ENCODE results near the gene EML6. TPM values are rescaled to one million over a fixed set of nuclear protein-coding genes. Genes with fewer than 3 reads are reported as not detected.

EML6 gene
- total RNA-seq, 1 donor from 2014 or later: 1.1 TPM

DNA sequence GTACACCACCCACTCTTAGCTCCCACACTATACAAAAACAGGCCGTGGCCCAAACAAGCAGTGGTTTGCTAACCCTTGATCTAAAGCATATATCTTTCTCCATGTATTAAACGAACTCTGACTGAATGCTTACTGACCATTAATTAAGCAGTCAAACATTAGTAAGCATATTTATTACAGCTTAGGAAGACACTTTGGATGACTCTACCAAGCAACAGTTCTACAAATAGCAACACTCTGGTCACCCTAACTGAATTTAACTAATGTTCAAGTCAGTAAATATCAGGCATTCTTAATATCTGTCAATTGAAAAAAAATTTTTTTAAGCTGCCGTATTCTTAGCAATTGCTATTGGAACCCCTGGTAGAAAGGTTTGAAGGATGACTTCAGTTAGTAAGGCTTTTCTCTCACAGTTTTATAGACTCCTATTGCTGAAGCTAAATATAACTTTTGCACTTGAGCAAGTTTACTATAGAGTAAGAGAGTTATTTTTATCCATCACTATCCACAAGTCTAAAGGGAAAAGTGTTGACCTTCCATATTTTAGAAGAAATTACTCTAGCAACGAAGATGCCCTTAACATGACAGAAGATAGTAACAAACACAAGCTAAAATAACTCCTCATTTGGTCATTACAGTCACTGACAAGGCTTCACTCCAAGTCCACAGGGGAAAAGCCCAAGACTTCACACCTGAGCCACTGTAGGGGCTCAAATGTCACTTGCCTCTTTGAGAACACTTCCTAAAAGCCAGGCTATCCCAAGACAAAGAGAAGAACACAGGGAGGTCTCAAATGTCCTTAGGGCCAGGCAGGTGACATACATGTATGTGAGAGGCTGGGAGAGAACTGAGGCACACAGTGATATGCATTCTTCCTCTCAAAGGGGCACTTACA lies 252.4 kb downstream of the EML6 start:
- Mint-ChIP-seq H3K9me3 (ENCODE audit: unreplicated experiment) (no peaks in the 10 kb centered on the region), H3K27me3 (ENCODE audit: unreplicated experiment) (no peaks in the 10 kb centered on the region), H3K36me3 (ENCODE audit: unreplicated experiment) (peaks cover 36% of the 10 kb centered on the region), H3K4me1 (ENCODE audit: unreplicated experiment) (peaks cover 42% of the 10 kb centered on the region), H3K27ac (ENCODE audit: unreplicated experiment) (peak overlapping the region; percentile 73), H3K4me3 (ENCODE audit: unreplicated experiment) (no peak overlapping the region)
- TF ChIP-seq, protein P1, sequence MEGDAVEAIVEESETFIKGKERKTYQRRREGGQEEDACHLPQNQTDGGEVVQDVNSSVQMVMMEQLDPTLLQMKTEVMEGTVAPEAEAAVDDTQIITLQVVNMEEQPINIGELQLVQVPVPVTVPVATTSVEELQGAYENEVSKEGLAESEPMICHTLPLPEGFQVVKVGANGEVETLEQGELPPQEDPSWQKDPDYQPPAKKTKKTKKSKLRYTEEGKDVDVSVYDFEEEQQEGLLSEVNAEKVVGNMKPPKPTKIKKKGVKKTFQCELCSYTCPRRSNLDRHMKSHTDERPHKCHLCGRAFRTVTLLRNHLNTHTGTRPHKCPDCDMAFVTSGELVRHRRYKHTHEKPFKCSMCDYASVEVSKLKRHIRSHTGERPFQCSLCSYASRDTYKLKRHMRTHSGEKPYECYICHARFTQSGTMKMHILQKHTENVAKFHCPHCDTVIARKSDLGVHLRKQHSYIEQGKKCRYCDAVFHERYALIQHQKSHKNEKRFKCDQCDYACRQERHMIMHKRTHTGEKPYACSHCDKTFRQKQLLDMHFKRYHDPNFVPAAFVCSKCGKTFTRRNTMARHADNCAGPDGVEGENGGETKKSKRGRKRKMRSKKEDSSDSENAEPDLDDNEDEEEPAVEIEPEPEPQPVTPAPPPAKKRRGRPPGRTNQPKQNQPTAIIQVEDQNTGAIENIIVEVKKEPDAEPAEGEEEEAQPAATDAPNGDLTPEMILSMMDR (IDR thresholded peaks at IDR 0.05): no peak
- DNase-seq (ENCODE audit: extremely low spot score, unreplicated experiment): no peak

DNA sequence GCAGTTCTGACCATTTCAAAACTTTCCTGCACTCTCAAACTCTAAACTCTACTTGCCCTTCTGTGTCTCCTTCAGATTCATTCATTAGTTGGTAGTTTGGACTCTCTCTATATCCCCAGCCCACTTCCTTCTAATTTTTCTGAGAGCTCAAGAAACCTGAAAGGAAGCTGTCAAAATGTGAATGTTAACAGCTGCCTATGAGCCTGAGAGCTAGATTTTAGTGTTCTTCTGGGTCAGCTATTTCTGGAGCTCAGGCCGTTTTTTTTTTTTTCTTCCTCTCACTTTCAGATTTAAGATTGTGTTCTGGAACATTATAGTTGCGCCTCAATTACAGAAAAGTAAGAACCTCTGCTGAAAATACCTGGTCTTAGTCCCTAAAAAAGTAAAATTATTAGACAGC lies 253.7 kb downstream of the EML6 start:
- Mint-ChIP-seq H3K4me1 (ENCODE audit: unreplicated experiment) (peaks cover 42% of the 10 kb centered on the region), H3K27ac (ENCODE audit: unreplicated experiment) (no peak overlapping the region), H3K27me3 (ENCODE audit: unreplicated experiment) (no peaks in the 10 kb centered on the region), H3K4me3 (ENCODE audit: unreplicated experiment) (no peak overlapping the region), H3K9me3 (ENCODE audit: unreplicated experiment) (no peaks in the 10 kb centered on the region), H3K36me3 (ENCODE audit: unreplicated experiment) (peaks cover 34% of the 10 kb centered on the region)
- no peak for DNase-seq (ENCODE audit: extremely low spot score, unreplicated experiment)
- TF ChIP-seq, protein P1 (IDR thresholded peaks at IDR 0.05): no peak

DNA sequence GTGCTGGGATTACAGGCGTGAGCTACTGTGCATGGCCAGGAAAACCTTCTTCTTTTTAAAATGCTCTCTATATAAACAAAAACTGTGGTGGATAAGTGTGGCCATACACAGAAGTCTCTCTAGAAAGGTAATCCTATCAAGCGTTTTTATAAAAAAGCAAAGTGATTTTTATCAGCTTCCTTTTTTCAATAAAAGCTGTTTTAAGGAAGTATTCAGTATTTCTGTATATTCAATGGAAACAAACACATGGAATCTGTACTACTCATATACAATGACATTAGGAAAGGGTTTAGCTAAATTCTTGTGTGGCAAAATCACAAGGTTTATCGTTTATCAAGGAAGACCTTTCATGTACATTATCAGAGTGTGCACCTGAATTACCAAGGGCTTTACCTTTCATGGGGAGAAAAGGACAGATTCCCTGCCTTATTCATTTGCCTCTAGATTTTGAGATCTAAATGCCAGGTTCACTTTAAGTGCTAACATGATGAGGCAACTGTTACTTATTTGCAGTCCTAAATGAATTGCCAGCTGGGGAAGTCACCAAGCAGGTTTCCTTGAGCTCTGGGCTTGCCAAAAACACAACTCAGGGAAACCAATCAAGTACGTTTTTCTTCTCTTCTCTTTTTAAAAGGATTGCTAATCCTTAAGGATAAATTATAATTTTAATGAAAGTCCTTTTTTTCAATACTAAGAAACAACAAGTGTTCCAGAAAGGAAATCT lies 256.0 kb downstream of the EML6 start:
- Mint-ChIP-seq H3K36me3 (ENCODE audit: unreplicated experiment) (peaks cover 37% of the 10 kb centered on the region), H3K4me3 (ENCODE audit: unreplicated experiment) (no peak overlapping the region), H3K9me3 (ENCODE audit: unreplicated experiment) (no peaks in the 10 kb centered on the region), H3K27ac (ENCODE audit: unreplicated experiment) (no peak overlapping the region), H3K27me3 (ENCODE audit: unreplicated experiment) (no peaks in the 10 kb centered on the region), H3K4me1 (ENCODE audit: unreplicated experiment) (peaks cover 50% of the 10 kb centered on the region)
- TF ChIP-seq, protein P1 (IDR thresholded peaks at IDR 0.05): no peak
- DNase-seq (ENCODE audit: extremely low spot score, unreplicated experiment): no peak

DNA sequence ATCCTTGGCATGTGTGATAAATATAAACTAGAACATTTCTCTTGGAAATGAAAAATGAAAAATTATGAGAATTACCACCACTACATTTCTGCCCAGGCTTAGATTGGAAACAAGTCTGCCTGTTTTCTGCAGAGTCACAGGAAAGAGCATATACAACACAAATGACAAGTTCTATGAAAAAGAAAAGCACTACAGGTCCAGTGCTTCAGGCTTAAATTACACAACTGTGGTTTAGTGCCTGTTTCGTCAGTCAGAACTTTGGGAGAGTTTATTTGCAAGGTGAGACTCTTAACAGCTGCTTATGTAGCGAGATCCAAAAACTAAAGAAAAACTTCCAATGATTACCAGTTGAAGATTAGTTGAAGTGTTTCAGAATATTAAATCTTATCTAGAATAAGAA lies 257.9 kb downstream of the EML6 start:
- H3K4me1 Mint-ChIP-seq (ENCODE audit: unreplicated experiment): peaks cover 40% of the 10 kb centered on the region
- H3K27ac Mint-ChIP-seq (ENCODE audit: unreplicated experiment): no peak overlapping the region
- no peaks in the 10 kb centered on the region for H3K27me3 Mint-ChIP-seq (ENCODE audit: unreplicated experiment)
- no peak for DNase-seq (ENCODE audit: extremely low spot score, unreplicated experiment)
- peaks cover 39% of the 10 kb centered on the region for H3K36me3 Mint-ChIP-seq (ENCODE audit: unreplicated experiment)
- H3K9me3 Mint-ChIP-seq (ENCODE audit: unreplicated experiment): no peaks in the 10 kb centered on the region
- TF ChIP-seq, protein P1 (IDR thresholded peaks at IDR 0.05): no peak
- no peak overlapping the region for H3K4me3 Mint-ChIP-seq (ENCODE audit: unreplicated experiment)
